Stimulated activated CD8-positive, alpha-beta memory T cell treated with anti-CD3 and anti-CD28 coated beads, Interleukin-15, amount 100 ng/mL, for 48 hours (primary cell): ENCODE measurements around the gene AGPAT3.

Experiments
- DNase-seq, 2 donors: peaks; one replicate each; pipeline ENCODE4 v3.0.0-alpha.2; 2020; ENCODE audit warnings: low read depth in 2 of 2

Gene AGPAT3

DNA sequence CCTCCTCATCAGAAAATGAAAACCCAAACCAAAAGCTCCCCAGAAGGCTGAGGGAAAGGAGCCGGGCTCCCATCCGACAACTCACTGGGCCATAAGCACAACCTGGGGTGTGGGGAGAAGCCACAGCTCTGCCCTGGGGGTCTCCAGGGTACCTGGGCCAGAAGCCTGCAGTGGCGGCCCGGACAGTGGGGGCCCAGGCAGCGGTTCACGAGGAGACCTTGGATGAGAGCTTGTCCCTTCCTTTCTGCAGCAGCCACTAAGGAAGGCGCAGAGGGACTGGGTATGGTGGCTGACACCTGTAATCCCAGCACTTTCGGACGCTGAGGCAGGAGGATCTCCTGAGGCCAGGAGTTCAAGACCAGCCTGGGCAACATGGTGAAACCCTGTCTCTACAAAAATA is 129.6 kb downstream of the AGPAT3 start:
- no peak for DNase-seq

DNA sequence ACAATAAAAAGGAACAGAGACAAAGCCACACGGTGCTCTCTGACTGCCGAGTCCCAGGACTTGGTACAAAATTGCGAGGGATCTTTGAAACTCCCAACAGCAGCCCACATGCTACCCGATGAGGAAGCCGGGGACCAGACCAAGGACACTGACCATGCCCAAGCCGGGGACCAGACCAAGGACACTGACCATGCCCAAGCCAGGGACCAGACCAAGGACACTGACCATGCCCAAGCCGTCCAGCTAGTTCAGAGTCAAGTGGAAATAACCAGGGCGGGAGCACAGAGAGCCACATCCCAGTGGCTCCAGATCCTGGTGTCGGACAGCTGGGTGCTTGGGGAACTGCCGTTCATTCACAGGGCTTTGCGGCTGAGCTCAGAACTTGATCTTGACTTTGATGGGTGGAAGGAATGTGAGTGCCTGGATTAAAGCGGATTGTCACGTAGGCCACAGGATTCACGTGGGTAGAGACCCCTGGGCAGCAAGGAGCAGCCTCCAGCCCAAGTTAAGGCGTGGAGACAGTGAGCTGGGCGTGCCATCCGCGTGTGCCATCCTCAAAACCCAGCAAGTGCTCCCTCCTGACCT is 130.6 kb downstream of the AGPAT3 start:
- no peak for DNase-seq

DNA sequence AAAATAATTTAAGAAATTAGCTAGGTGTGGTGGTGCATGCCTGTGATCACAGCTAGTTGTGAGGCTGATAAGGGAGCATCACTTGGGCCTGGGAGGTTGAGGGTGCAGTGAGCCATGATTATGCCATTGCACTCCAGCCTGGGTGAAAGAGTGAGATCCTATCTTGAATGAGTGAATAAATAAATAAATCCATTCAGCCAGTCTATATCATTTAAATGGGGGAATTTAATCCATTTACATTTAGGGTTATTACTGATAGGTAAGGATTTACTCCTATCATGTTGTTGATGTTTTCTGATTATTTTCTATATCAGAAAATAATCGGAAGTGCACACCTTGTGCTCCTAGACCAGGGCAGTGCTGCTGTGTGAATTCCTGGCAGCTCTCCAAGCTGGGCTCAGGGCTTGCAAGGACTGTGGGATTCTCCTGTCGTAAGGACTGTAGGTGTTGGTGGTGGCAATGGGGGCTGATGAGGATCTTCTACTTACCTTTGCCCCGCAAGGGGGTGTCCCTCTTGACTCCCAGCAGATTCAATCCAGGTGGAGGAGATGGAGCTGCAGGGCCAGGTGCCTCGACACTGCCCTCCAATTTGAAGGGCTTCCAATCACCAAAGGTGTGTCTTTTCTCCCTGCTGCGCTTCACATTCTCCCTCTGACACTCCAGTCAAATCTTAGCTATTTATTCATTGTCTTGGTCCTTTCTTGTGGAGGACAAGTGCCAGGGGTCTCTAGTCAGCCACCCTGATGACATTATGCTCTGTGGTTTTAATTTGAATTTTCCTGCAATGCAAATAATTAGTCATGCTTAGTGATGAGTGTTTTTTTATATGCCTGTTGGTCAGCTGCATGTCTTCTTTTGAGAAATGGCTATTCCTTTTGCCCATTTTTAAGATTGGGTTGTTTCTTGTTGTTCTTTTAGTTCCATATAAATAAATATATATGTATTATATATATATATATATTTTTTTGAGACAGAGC is 133.0 kb downstream of the AGPAT3 start:
- no peak for DNase-seq

DNA sequence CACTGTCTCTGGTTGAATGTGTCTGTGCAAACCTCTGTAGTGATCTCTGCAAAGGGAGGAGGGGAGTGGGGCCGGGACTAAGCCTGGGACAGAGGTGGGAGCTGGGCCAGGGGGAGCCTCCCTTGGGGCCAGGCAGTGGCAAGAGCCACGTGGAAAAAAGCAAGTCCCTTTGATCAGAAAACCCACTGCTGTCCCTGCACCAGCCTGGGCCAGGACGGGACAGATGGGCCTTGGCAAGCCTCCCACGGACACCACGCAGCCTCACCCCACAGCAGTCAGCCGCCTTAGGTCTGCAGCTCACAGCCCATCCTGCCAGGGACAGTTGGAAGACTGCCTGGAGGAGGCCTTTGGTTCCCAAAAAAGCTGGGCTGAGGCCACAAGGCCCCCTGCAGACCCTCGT is 135.3 kb downstream of the AGPAT3 start:
- no peak for DNase-seq

DNA sequence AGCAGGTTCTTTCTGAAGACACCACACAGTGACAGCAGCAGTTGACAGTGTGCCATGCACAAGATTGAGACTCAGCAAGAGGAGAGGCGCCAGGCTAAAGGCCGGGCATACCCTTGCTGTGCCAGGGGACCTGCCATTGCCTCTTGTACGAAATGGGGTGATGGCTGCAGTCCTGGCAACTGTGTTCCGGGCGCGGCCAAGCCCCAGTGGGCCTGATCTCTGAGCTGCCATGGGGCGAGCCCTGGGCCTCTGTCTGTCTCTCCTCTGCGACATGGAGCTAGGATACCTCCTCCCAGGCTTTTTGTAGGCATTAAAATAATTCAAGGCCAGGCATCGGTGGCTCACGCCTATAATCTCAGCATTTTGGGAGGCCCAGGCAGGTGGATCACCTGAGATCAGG is 137.5 kb downstream of the AGPAT3 start:
- no peak for DNase-seq

DNA sequence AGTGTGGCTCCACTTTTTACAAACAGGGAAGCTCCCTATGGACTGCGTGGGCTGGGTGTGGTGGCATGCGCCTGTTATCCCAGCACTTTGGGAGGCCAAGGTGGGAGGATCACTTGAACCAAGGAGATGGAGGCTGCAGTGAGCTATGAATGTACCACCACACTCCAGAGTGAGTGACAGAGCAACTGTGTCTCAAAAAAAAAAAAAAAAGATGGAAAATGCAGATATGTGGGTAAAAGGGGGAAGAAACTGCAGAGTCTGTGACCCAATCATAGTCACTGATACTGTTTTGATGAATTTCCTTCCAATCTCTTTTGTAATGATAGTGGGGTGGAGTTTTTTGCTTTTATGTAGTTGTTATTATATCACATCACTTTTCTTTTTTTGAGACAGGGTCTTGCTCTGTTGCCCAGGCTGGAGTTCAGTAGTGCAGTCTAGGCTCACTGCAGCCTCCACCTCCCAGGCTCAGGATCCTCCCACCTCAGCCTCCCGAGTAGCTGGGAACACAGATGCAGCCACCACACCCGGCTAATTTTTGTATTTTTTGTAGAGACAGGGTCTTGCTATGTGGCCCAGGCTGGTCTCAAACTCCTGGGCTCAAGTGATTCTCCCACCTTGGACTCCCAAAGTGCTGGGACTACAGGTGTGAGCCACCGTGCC is 138.4 kb downstream of the AGPAT3 start:
- DNase-seq, result no peak

DNA sequence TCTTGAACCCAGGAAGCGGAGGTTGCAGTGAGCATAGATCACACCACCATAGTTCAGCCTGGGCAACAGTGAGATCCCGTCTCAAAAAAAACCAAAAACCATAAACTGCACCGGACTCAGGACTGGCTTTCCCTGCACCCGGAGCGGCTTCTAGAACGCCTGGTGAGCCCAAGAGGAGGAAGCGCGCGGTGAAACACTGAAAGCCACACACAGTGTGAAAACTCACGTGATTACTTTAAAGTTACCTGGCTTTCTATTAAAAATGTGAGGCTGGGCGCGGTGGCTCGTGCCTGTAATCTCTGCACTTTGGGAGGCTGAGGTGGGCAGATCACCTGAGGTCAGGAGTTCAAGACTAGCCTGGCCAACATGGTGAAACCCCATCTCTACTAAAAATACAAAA is 140.0 kb downstream of the AGPAT3 start:
- DNase-seq, result no peak

DNA sequence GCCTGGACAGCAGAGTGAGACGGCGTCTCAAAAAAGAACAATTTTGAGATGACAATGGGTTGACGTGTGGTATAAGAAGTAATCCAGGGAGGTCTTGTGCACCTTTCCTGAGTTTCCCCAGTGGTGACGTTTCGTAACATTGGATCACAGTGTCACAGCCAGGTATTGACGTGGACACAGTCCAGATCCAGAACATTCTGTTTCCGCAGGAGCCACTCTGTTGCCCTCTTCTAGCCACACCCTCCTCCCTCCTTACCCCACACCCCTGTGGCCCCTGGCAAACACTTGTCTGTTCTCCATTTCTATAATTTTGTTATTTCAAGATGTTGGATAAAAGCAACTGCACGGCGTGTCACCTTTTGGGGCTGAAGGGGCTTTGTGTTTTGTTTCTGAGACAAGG is 140.6 kb downstream of the AGPAT3 start:
- no peak for DNase-seq

DNA sequence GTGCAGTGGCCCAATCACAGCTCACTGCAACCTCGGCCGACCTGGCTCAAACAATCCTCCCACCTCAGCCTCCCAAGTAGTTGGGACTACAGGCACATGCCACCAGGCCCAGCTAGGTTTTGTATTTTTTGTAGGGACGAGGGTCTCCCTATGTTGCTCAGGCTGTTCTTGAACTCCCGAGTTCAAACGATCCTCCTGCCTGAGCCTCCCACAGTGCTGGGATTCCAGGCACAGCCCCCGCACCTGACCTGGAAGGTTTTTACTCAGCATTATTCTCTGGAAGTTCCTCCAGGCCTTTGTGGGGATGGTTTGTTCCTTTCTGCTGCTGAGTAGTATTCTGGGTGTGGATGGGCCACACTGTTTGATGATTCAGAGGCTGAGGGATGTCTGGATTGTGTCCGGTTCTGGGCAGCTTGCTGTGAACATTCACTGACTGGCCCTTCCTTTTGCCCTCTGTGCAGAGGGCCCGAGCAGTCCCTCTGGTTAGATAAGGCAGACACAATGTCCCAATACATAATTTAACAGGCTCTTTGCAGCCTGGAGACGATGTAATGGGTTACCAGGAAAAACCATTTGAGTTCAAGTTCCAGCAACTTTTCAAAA is 141.1 kb downstream of the AGPAT3 start:
- no peak for DNase-seq

DNA sequence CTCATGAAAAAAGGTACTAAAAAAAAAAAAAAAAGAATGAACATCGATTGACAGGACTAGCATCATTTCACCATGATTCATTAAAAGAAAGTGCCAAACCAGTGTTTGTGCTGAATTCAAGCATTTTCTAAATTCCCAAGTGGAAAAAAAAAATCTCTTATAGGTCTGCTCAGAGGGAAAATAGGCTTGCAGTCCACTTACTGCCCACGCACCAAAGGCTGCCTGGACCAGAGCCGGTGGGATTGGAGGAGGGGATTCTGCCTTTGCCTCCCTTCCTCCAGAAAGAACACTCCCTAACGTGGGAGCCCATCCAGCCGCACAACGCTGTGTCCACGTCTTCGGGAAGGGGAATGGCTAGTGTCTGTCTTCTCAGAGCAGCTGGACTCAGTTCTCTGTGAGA is 141.6 kb downstream of the AGPAT3 start:
- no peak for DNase-seq

DNA sequence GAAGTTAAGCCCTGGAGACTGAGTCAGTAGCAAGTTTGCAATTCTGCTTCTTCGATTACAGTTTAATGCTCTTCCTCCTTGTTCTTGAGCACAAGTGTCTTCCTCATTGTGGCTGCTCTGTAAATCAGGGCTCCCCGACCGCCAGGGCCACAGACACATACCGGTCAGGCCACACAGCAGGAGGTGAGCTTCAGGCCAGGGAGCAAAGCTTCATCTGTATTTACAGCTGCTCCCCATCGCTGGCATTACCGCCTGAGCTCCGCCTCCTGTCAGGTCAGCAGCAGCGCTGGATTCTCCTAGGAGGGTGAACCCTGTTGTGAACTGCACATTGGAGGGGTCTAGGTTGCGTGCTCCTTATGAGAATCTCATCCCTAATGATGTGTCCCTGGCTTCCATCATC is 145.4 kb downstream of the AGPAT3 start:
- no peak for DNase-seq

DNA sequence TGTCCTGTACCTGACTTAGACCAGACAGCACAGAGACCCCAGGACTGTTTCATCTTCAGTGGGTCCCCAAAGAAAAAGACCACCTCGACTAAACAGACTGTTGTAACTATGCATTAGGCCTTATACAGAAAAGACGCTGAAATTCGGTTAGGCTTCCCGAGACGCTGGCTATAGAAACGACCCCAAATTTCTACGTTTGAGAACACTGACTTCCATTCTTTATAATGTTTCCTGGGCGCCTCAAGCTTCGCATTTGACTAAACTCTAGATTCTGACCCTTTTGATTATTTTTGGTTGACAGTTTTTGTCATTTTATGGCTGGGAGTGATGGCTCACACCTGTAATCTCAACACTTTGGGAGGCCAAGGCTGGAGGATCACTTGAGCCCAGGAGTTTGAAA is 146.1 kb downstream of the AGPAT3 start:
- no peak for DNase-seq

DNA sequence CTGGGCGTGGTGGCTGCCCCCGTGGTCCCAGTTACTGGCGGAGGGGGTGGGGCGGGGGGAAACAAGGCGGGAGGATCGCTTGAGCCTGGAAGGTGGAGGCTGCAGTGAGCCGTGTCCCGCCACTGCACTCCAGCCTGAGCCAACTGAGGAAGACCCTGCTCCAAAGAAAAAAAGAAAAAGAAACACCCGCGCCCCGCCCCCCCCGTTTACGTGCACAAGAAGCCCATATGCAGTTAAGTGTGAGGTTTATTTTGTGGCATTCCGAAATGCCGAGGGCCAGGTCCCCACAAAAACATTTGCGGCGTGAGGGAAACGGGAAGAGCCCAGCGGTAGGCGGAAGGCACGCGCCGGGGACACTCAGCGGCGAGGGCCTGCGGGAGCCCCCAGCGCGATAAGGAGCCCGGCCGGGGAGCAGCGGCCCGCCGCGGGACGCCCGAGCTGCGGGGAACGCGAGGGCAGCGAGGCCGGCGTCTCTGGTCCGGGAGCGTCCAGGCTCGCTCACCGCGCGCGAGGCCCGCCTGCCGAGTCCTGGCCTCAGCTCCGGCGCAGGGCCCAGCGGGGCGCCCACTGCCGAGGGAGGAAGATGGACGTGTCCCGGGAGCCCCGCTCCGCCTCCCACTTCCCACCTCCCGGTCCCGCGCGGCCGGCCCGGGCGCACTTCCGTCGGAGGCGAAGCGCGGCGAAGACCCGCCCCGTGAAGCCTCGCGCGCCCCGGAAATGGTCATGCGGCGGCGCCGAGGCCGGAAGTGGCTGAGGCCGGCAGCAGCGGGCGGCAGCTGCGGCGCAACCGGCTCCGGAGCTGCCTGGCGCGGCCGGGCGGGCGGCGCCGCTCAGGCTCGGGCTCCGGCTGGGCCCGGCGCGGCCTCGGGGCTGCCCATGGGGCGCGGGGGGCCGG is 146.8 kb downstream of the AGPAT3 start, which contains the start of gene TRAPPC10:
Gene TRAPPC10 (plus strand): TSS at position 731 of the 895 bp plus-strand sequence. CDS start 185 bp downstream, outside the sequence.
- peak; percentile 80 for DNase-seq

DNA sequence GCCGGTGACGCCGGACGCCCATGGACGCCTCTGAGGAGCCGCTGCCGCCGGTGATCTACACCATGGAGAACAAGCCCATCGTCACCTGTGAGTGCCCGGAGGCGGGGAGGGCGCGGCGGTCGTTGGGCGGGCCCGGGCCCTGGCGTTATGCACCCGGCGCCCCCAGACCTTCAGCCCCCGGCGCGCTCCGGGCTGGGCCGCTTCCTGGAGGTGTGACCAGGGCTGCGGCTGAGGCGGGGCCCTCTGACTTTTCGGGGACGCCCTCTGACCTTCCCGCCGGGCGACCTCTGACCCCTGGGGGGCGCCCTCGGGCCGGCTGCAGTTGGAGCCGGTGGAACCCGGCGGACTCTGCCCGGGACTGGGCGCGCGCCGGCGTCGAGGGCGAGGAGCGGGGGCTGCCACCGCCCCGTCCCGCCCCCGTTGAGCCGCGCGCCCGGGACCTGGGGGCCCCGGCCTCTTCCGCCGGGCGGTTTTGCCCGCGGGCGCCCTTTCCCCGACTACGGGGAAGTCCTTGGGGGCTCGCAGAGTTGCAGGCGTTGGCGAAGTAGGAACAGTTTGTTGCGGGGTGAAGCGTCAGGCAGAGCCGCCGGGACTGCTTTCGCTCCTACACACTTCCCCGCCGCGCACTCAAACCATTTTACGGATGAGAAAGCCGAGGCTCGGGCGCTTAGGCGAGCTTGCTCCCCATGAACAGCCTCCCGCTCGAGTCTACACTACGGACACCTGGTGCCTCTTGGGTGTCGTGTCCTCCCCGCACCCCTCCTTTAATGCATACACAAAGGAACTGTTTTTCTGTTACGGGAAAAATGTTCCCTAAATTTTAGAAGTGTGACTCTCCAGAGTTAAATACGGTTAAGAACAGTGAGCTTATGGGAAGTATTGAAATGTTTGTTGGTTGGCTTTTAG is 147.7 kb downstream of the AGPAT3 start:
- DNase-seq, result peak; percentile 85 to 87

DNA sequence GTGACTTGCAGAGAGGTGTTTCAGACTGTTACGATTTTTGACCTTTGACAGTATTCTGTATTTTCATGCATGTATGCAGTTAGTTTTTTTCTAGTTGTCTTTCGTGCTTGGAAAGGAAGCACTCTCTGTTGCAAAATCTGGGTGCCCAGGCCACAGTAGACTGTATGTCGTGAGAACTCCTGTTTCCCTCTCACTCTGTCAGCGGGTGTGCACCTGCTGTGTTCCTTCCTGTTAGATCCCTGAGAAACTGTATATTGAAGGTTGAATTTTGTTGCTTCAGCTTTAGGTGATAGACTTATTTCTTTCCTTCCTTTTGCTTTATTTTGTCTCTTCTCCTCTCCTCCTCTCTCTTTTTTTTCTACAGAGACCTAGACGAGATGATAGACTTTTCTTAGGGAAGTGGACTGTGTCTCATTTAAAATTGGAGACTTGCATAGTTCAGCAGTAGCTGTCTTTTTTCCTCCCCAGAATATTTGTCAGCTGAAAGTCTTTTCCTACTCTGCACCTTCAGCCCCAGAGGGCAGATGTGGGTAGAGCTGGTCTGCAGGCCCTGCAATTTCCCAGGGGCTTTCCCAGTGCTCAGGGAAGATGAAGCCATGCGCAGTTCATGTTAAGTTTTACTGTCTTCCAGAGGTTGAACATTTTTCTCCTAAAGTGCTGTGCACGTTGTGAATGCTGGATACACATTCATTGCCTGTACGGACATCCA is 148.5 kb downstream of the AGPAT3 start:
- peak in 1 of 2 donors; percentile 25 for DNase-seq

DNA sequence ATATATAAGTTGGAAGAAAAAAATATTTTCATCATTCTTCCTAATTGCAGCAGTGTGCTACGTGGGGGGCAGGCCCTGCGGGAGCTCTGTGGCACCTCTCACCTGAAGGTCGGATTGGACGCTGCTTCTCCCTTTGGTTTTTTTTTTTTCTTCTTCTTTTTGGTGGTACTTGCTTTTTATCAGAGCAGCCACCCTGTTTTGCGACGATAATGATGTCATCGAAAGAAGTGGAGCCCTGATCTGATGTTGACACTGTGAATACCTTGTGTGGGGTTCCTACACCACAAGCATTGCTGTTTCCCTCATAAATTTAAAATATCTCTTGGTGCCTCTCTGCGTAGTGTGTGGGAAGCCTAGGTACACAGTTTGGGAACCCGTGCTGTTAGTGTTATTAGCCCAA is 152.6 kb downstream of the AGPAT3 start:
- DNase-seq, result no peak

DNA sequence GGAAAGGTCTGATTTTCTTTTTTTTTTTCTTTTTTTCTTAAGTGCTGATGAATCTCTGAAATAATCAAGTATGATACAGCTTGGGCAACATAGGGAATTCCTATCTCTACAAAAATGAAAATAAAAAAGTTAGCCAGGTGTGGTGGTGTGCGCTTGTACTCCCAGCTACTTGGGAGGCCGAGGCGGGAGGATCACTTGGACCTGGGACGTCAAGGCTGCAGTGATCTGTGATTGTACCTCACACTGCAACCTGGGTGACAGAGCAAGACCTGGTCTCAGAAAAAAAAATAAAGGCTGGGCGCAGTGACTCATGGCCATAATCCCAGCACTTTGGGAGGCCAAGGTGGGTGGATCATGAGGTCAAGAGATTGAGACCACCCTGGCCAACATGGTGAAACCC is 153.1 kb downstream of the AGPAT3 start:
- no peak for DNase-seq

DNA sequence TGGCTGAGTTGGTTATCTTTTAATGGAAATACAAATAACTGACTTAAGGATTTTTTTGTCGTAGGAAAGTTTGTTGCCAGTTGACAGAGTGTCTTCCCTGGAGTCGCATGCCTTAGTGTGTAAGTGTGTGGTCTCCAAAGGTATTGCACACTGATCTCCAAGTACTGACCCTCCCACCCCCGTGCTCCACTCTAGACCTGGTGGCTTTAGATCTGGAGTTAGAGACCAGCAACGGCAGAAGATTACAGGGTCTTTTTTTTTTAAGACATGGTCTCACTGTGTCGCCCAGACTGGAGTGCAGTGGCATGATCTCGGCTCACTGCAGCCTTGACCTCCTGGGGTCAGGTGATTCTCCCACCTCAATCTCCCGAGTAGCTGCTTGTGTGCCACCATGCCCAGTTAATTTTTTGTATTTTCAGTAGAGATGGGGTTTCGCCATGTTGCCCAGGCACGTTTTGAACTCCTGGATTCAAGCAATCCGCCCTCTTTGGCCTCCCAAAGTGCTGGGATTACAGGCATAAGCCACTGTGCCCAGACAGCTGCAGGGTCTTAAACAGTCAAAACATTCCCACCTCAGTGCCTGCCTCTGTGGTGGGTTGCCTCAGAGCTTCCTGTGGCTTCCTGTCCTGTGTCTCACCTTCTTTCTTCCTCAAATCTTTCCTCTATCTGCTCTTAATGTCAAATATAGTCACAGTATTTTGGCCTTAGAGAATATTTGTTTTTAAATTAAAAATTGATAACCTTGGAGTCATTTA is 154.0 kb downstream of the AGPAT3 start:
- no peak for DNase-seq

DNA sequence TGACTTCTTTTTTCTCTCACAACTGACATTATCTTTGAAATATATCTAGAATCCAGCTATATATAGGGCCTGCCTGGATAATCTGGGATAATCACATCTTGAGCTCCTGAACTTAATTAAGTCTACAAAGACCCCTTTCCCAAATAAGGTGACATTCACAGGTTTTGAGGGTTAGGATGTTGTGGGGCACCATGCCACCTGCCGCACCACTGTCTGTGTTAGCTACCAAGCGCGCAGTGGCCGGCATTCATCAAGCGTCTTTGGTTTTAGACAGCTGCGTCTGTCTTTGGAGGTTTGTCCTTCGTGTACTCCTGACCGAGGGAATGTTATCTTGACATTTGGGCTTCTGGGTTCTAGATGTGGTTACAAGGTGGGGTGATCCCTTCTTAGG is 154.5 kb downstream of the AGPAT3 start:
- no peak for DNase-seq
